NCI-H526 (cell line): ENCODE data around the gene UQCRH.
"Not testable (repeated sequence)": the region's sequence is repeated elsewhere in the genome, so short reads cannot be mapped to it uniquely, and the experiment has no call there.

ENCODE experiments used
- DNase-seq, 2 experiments: peaks; one replicate each; lab custom pipeline; 2025; lab: John Stamatoyannopoulos, UW

Gene UQCRH

GRCh38 chr1:46333300-46334029 lies 30.0 kb downstream of the UQCRH start:
- DNase-seq: peak; percentile 97 to 98

GRCh38 chr1:46334030-46334384 lies 30.5 kb downstream of the UQCRH start:
- no peak for DNase-seq

- no peak for DNase-seq
Observed at GRCh38 chr1:46335081-46335480, 31.6 kb downstream of the UQCRH start.

- not testable (repeated sequence) for DNase-seq
Observed at GRCh38 chr1:46337409-46337808, 33.9 kb downstream of the UQCRH start.

- DNase-seq: peak; percentile 93 to 95
Observed at GRCh38 chr1:46340404-46341221, 37.1 kb downstream of the UQCRH start, which contains the start of gene NSUN4. TSS of gene NSUN4 (plus strand) at chr1:46340807. CDS start at chr1:46340827, 20 bp downstream.

GRCh38 chr1:46341222-46342083 lies 38.0 kb downstream of the UQCRH start:
- no peak for DNase-seq

- no peak for DNase-seq
Observed at GRCh38 chr1:46342084-46342656, 38.7 kb downstream of the UQCRH start.

GRCh38 chr1:46342677-46343350 lies 39.3 kb downstream of the UQCRH start:
- DNase-seq: no peak

GRCh38 chr1:46343351-46343695 lies 39.8 kb downstream of the UQCRH start:
- no peak for DNase-seq

- DNase-seq: no peak
Observed at GRCh38 chr1:46343705-46344104, 40.2 kb downstream of the UQCRH start.

- DNase-seq: no peak
Observed at GRCh38 chr1:46344481-46344880, 41.0 kb downstream of the UQCRH start.

- no peak for DNase-seq
Observed at GRCh38 chr1:46345281-46345680, 41.8 kb downstream of the UQCRH start.

- DNase-seq: no peak
Observed at GRCh38 chr1:46352363-46352762, 48.9 kb downstream of the UQCRH start.

- DNase-seq: not testable (repeated sequence)
Observed at GRCh38 chr1:46355920-46356319, 52.4 kb downstream of the UQCRH start.

- no peak for DNase-seq
Observed at GRCh38 chr1:46362158-46362557, 58.7 kb downstream of the UQCRH start.

- no peak for DNase-seq
Observed at GRCh38 chr1:46363121-46363520, 59.6 kb downstream of the UQCRH start.

GRCh38 chr1:46364612-46365011 lies 61.1 kb downstream of the UQCRH start:
- no peak for DNase-seq

- DNase-seq: not testable (repeated sequence)
Observed at GRCh38 chr1:46365796-46366195, 62.3 kb downstream of the UQCRH start.
